Measurements from ENCODE around the gene KCNF1. TPM values are rescaled to one million over a fixed set of nuclear protein-coding genes. Genes with fewer than 3 reads are reported as not detected.

Gene KCNF1
- total and polyA plus RNA-seq, 4 donors: 0.09 TPM; not detected in 3

- Histone ChIP-seq H3K4me3 (ENCODE audit: low read depth in 1 of 3, low read length in 3 of 3) (no peak overlapping the region), H3K9me3 (ENCODE audit: control insufficient read depth in 4 of 4, low read length in 3 of 4) (no peaks in the 10 kb centered on the region)
- WGBS: 86% methylated on average over 7 of the region's 7 CpGs
Measured at GRCh38 chr2:10948188-10948564, 36.4 kb downstream of the KCNF1 start.

More at GRCh38 chr2:10948188-10948564, 36.4 kb downstream of the KCNF1 start:
- Histone ChIP-seq H3K9ac (ENCODE audit: low read depth in 1 of 2, low read length in 2 of 2) (no peak overlapping the region), H3K27me3 (ENCODE audit: control insufficient read depth in 4 of 4, insufficient read depth in 4 of 4, low read length in 3 of 4) (peaks cover 0 to 4% (median 0%) of the 10 kb centered on the region in 4 donors), H3K27ac (ENCODE audit: low read depth in 1 of 2, low read length in 2 of 2) (no peak overlapping the region), H3K4me1 (ENCODE audit: control insufficient read depth in 4 of 4, insufficient read depth in 4 of 4, low read length in 3 of 4) (no peaks in the 10 kb centered on the region), H3K36me3 (ENCODE audit: control insufficient read depth in 4 of 4, insufficient read depth in 3 of 4, low read depth in 1 of 4, low read length in 3 of 4) (no peaks in the 10 kb centered on the region)
- TF ChIP-seq JUND (IDR thresholded peaks at IDR 0.05) (no peak), YY1 (IDR thresholded peaks at IDR 0.05) (no peak), NR2F2 (IDR thresholded peaks at IDR 0.05) (no peak), FOXA1 (IDR thresholded peaks at IDR 0.05) (no peak), EGR1 (IDR thresholded peaks at IDR 0.05; ENCODE audit: low read depth in 2 of 2) (no peak), RXRA (IDR thresholded peaks at IDR 0.05) (no peak), RAD21 (IDR thresholded peaks at IDR 0.05) (no peak), HNF4A (conservative IDR thresholded peaks at IDR 0.05) (no peak), GABPA (IDR thresholded peaks at IDR 0.05 in 1 of 2, conservative IDR thresholded peaks at IDR 0.05 in 1 of 2) (no peak), SP1 (IDR thresholded peaks at IDR 0.05) (no peak), HNF4G (IDR thresholded peaks at IDR 0.05) (no peak), REST (IDR thresholded peaks at IDR 0.05) (no peak), TAF1 (conservative IDR thresholded peaks at IDR 0.05) (no peak), ATF3 (IDR thresholded peaks at IDR 0.05) (no peak), FOXA2 (IDR thresholded peaks at IDR 0.05) (no peak)
- TF ChIP-seq, protein P1, sequence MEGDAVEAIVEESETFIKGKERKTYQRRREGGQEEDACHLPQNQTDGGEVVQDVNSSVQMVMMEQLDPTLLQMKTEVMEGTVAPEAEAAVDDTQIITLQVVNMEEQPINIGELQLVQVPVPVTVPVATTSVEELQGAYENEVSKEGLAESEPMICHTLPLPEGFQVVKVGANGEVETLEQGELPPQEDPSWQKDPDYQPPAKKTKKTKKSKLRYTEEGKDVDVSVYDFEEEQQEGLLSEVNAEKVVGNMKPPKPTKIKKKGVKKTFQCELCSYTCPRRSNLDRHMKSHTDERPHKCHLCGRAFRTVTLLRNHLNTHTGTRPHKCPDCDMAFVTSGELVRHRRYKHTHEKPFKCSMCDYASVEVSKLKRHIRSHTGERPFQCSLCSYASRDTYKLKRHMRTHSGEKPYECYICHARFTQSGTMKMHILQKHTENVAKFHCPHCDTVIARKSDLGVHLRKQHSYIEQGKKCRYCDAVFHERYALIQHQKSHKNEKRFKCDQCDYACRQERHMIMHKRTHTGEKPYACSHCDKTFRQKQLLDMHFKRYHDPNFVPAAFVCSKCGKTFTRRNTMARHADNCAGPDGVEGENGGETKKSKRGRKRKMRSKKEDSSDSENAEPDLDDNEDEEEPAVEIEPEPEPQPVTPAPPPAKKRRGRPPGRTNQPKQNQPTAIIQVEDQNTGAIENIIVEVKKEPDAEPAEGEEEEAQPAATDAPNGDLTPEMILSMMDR (IDR thresholded peaks at IDR 0.05; ENCODE audit: low read depth, low read length, missing input control): no peak
- TF ChIP-seq, protein P2, sequence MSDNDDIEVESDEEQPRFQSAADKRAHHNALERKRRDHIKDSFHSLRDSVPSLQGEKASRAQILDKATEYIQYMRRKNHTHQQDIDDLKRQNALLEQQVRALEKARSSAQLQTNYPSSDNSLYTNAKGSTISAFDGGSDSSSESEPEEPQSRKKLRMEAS (IDR thresholded peaks at IDR 0.05): no peak
- TF ChIP-seq, protein P3, sequence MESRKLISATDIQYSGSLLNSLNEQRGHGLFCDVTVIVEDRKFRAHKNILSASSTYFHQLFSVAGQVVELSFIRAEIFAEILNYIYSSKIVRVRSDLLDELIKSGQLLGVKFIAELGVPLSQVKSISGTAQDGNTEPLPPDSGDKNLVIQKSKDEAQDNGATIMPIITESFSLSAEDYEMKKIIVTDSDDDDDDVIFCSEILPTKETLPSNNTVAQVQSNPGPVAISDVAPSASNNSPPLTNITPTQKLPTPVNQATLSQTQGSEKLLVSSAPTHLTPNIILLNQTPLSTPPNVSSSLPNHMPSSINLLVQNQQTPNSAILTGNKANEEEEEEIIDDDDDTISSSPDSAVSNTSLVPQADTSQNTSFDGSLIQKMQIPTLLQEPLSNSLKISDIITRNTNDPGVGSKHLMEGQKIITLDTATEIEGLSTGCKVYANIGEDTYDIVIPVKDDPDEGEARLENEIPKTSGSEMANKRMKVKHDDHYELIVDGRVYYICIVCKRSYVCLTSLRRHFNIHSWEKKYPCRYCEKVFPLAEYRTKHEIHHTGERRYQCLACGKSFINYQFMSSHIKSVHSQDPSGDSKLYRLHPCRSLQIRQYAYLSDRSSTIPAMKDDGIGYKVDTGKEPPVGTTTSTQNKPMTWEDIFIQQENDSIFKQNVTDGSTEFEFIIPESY (IDR thresholded peaks at IDR 0.05): no peak
- DNase-seq (ENCODE audit: low spot score): no peak
